HG02642 (cell line): ENCODE results near the gene TIFAB.

Source experiments
- ATAC-seq: cut with Tn5 transposase; IDR thresholded peaks from one replicate; pipeline ENCODE4 v1.9.1; 2021; ENCODE audit warnings: mild to moderate bottlenecking; ENCODE audit not compliant: unreplicated experiment, poor library complexity

The TIFAB gene

GRCh38 chr5:135482381-135482933, 30.3 kb upstream of the TIFAB start:
- ATAC-seq: no peak

GRCh38 chr5:135481909-135482311, 29.8 kb upstream of the TIFAB start:
- ATAC-seq: no peak

GRCh38 chr5:135481387-135481786, 29.2 kb upstream of the TIFAB start:
- no peak for ATAC-seq

- no peak for ATAC-seq
These were observed 28.4 kb upstream of the TIFAB start for GRCh38 chr5:135480511-135480910.

- no peak for ATAC-seq
These were observed 26.8 kb upstream of the TIFAB start for GRCh38 chr5:135478938-135479337.

- ATAC-seq: no peak
These were observed 25.5 kb upstream of the TIFAB start for GRCh38 chr5:135477613-135478066.

- no peak for ATAC-seq
These were observed 24.7 kb upstream of the TIFAB start for GRCh38 chr5:135476615-135477581.

GRCh38 chr5:135473956-135474670, 22.0 kb upstream of the TIFAB start:
- no peak for ATAC-seq

GRCh38 chr5:135472141-135472540, 20.0 kb upstream of the TIFAB start:
- no peak for ATAC-seq

- no peak for ATAC-seq
These were observed 19.6 kb upstream of the TIFAB start for GRCh38 chr5:135471726-135472125.

GRCh38 chr5:135469911-135470310, 17.8 kb upstream of the TIFAB start:
- ATAC-seq: no peak

- no peak for ATAC-seq
These were observed 16.4 kb upstream of the TIFAB start for GRCh38 chr5:135468541-135468940.

- no peak for ATAC-seq
These were observed 15.8 kb upstream of the TIFAB start for GRCh38 chr5:135467871-135468485.

GRCh38 chr5:135467051-135467625, 15.0 kb upstream of the TIFAB start:
- no peak for ATAC-seq

GRCh38 chr5:135466178-135467050, 14.3 kb upstream of the TIFAB start:
- ATAC-seq: peak; percentile 82

GRCh38 chr5:135465391-135466122, 13.4 kb upstream of the TIFAB start:
- no peak for ATAC-seq

- no peak for ATAC-seq
These were observed 10.2 kb upstream of the TIFAB start for GRCh38 chr5:135462304-135462703.

- ATAC-seq: no peak
These were observed 9.5 kb upstream of the TIFAB start for GRCh38 chr5:135461481-135462151.
